Uterus (tissue), 4 donors: ENCODE results near the gene PCDH1. TPM values are rescaled to one million over a fixed set of nuclear protein-coding genes. Genes with fewer than 3 reads are reported as not detected.

Experiments
- DNase-seq, 2 donors: peaks; one replicate each; pipeline ENCODE4 v3.0.0-alpha.2; 2019 to 2020
- H3K27ac ChIP-seq, 2 donors: fragments of 200-600 bp; sonication (generic); 1 replicate in 1 of 2; 2 replicates in 1 of 2; pipeline ENCODE4 v1.5.1; 2016 to 2018
- H3K27me3 ChIP-seq, 2 donors: fragments of 200-600 bp; sonication (generic); one replicate each; pipeline ENCODE4 v1.5.1; 2018 to 2019; ENCODE audit warnings: control low read depth in 1 of 2
- H3K36me3 ChIP-seq, 2 donors: fragments of 200-600 bp; sonication (generic); one replicate each; pipeline ENCODE4 v1.5.1; 2019; ENCODE audit warnings: control low read depth in 1 of 2
- H3K4me1 ChIP-seq, 2 donors: fragments of 200-600 bp; sonication (generic); one replicate each; pipeline ENCODE4 v1.5.1; 2018 to 2019; ENCODE audit warnings: control low read depth in 1 of 2
- H3K4me3 ChIP-seq, 2 donors: fragments of 200-600 bp; sonication (generic); 1 replicate in 1 of 2; 2 replicates in 1 of 2; pipeline ENCODE4 v1.5.1; 2018 to 2019; ENCODE audit warnings: mild to moderate bottlenecking in 1 of 2
- H3K9me3 ChIP-seq, 2 donors: fragments of 200-600 bp; sonication (generic); one replicate each; pipeline ENCODE4 v1.5.1; 2019; ENCODE audit warnings: control low read depth in 1 of 2
- CTCF ChIP-seq, 4 experiments: fragments of 200-600 bp in 2 of 4; fragments of 450-650 bp in 2 of 4; sonication (generic) in 2 of 4; IDR thresholded peaks; one replicate each; pipeline ENCODE4 v1.5.1; 2016 to 2019; ENCODE audit warnings: antibody characterized with exemption in 4 of 4, mild to moderate bottlenecking in 2 of 4, moderate library complexity in 1 of 4
- POLR2A ChIP-seq, 2 donors: fragments of 450-650 bp; IDR thresholded peaks; one replicate each; pipeline ENCODE4 v1.6.1; 2016; ENCODE audit warnings: antibody characterized with exemption in 2 of 2, mild to moderate bottlenecking in 1 of 2, moderate library complexity in 1 of 2
- intact Hi-C: fragments of 100-400 bp; cut with DNase I; formaldehyde crosslinking; loops from one replicate; pipeline ENCODE4 v1.15.1; 2023; ENCODE audit warnings: low total_unique reads
- total RNA-seq, 4 donors: library from RNA; depleted of rRNA in 3 of 4; stranded (reverse); fragments of >200 nt in 3 of 4; gene quantifications; one replicate each; pipeline versions ENCODE4 v1.1.0 to v1.2.4, GENCODE V29; 2014 to 2023
- donor health status: DM: yes; HTN: yes; CAD: no.

PCDH1 gene
- total RNA-seq, 4 donors from 2014 or later, result 29.2 to 46.7 (median 31.5) TPM

GRCh38 chr5:141914199-141914743 is 36.1 kb upstream of the PCDH1 start:
- peak overlapping the region; percentile 39 to 49 for H3K27ac ChIP-seq
- H3K4me1 ChIP-seq, result no peaks in the 10 kb centered on the region
- H3K9me3 ChIP-seq, result no peaks in the 10 kb centered on the region
- intact Hi-C loops, result no loop called here
- TF ChIP-seq CTCF (IDR thresholded peaks at IDR 0.05), result peak; percentile 36 to 44 (median 41)
- no peak for TF ChIP-seq POLR2A (IDR thresholded peaks at IDR 0.05)
- peak; percentile 21 to 37 for DNase-seq
- H3K36me3 ChIP-seq, result no peaks in the 10 kb centered on the region
- H3K4me3 ChIP-seq, result peak overlapping the region; percentile 21 to 31
- H3K27me3 ChIP-seq, result no peaks in the 10 kb centered on the region

GRCh38 chr5:141913560-141914198 is 35.5 kb upstream of the PCDH1 start:
- H3K4me3 ChIP-seq, result peak overlapping the region; percentile 21 to 31
- intact Hi-C loops, result no loop called here
- peak overlapping the region; percentile 39 to 49 for H3K27ac ChIP-seq
- H3K27me3 ChIP-seq, result no peaks in the 10 kb centered on the region
- no peak for DNase-seq
- TF ChIP-seq CTCF (IDR thresholded peaks at IDR 0.05), result no peak
- no peak for TF ChIP-seq POLR2A (IDR thresholded peaks at IDR 0.05)
- H3K4me1 ChIP-seq, result no peaks in the 10 kb centered on the region
- no peaks in the 10 kb centered on the region for H3K9me3 ChIP-seq
- H3K36me3 ChIP-seq, result no peaks in the 10 kb centered on the region

- Histone ChIP-seq H3K27me3 (no peaks in the 10 kb centered on the region), H3K27ac (no peak overlapping the region), H3K9me3 (no peaks in the 10 kb centered on the region), H3K4me3 (no peak overlapping the region), H3K4me1 (no peaks in the 10 kb centered on the region), H3K36me3 (no peaks in the 10 kb centered on the region)
- DNase-seq, result peak in 1 of 2 donors; percentile 26
- TF ChIP-seq CTCF (IDR thresholded peaks at IDR 0.05), result no peak
- intact Hi-C loops, result no loop called here
Measured at GRCh38 chr5:141910271-141910673, 32.1 kb upstream of the PCDH1 start.

DNA sequence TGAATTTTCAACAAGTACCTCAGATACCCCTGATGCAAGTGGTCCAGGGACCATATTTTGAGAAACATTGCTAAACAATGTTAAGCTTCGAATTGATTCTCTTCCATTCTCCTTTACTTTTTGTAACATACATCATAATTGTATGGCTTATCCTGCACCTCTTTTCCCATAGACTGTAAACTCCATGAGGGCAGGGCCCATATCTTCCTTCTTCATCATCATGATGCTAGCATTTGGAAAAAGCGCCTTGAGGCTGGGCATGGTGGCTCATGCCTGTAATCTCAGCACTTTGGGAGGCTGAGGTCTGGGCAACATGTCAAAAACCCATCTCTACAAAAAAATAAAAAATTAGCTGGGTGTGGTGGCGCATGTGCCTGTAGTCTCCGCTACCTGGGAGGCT is 31.0 kb upstream of the PCDH1 start:
- H3K4me3 ChIP-seq, result no peak overlapping the region
- H3K36me3 ChIP-seq, result no peaks in the 10 kb centered on the region
- intact Hi-C loops, result no loop called here
- no peaks in the 10 kb centered on the region for H3K9me3 ChIP-seq
- no peak for TF ChIP-seq CTCF (IDR thresholded peaks at IDR 0.05)
- no peak for TF ChIP-seq POLR2A (IDR thresholded peaks at IDR 0.05)
- no peak for DNase-seq
- H3K27me3 ChIP-seq, result no peaks in the 10 kb centered on the region
- no peaks in the 10 kb centered on the region for H3K4me1 ChIP-seq
- H3K27ac ChIP-seq, result no peak overlapping the region

- Histone ChIP-seq H3K4me3 (no peak overlapping the region), H3K36me3 (no peaks in the 10 kb centered on the region), H3K4me1 (no peaks in the 10 kb centered on the region), H3K27me3 (no peaks in the 10 kb centered on the region), H3K9me3 (no peaks in the 10 kb centered on the region), H3K27ac (no peak overlapping the region)
- intact Hi-C loops, result no loop called here
- TF ChIP-seq POLR2A (IDR thresholded peaks at IDR 0.05), result no peak
- no peak for TF ChIP-seq CTCF (IDR thresholded peaks at IDR 0.05)
- no peak for DNase-seq
Measured at GRCh38 chr5:141908796-141909195, 30.6 kb upstream of the PCDH1 start.
